ENCODE data around the gene RBSN.

DNA sequence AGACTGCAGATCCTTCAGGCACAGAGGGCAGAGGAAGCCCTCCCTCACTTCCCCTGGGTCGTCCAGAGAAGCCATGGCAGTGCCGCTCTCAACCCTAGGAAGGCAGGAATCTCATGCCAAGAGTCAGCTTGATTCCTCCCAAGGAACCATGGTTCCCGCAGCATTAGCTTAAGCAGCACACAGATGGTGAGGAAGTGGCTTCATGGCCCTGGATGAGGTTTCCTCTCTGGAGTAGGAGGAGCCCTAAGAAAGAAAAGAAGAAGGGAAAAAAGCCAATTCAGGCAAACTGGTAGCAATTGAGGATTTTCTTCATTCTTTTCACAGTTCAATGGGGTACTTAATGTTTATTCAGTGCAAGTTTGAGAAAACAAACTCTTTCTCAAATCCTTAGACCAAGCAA lies 2.9 kb downstream of the RBSN start:
- TF ChIP-seq CTCF (IDR thresholded peaks at IDR 0.05) (no peak), POLR2A (IDR thresholded peaks at IDR 0.05) (no peak)

Data from testis (tissue), 2 donors.